Measurements from ENCODE around the gene FOLR1. TPM values are rescaled to one million over a fixed set of nuclear protein-coding genes. Genes with fewer than 3 reads are reported as not detected.

FOLR1 gene
- total and polyA plus RNA-seq, 10 of the 15 experiments (the other 5 are each of a cell fraction or from before 2014, with no cell fraction given) = not detected

- H4K20me1 ChIP-seq (ENCODE audit: control insufficient read depth, insufficient read depth) = no peaks in the 10 kb centered on the region; the same call in 1 of the 2 replicates
- ChIA-PET RAD21 (ENCODE audit: unreplicated experiment) (no interaction called here), POLR2A (no interaction called here), CTCF (interaction anchor here (0.9 kb wide), 1 partner anchor 187 kb away, joined by 5 read pairs; no protein-coding TSS in a partner anchor), SMC1A (ENCODE audit: uncharacterized antibody, unreplicated experiment) (no interaction called here)
- no peak for FAIRE-seq
- no peak overlapping the region for H3K27ac ChIP-seq (ENCODE audit: control insufficient read depth, insufficient read depth)
- no TSS peak for BruUV-seq (replicated peaks)
- in situ Hi-C loops (cut with MboI) (no loop called here), intact Hi-C loops (cut with micrococcal nuclease; ENCODE audit: unreplicated experiment) (no loop called here)
- H3K9ac ChIP-seq (ENCODE audit: control insufficient read depth, insufficient read depth, low read length) = no peak overlapping the region
- no peak for ATAC-seq
- no peaks in the 10 kb centered on the region for H3K79me2 ChIP-seq (ENCODE audit: control insufficient read depth, insufficient read depth, low read length)
- no peaks in the 10 kb centered on the region; a peak in 1 of 4 replicates for H3K36me3 ChIP-seq (ENCODE audit: control insufficient read depth in 2 of 2, insufficient read depth in 2 of 2, low read length in 1 of 2)
- H3K4me3 ChIP-seq = no peak overlapping the region
- no peak overlapping the region for H2AFZ ChIP-seq (ENCODE audit: control insufficient read depth, low read depth, low read length)
- H3K4me2 ChIP-seq (ENCODE audit: control insufficient read depth, insufficient read depth) = no peak overlapping the region
- no peak for DNase-seq (ENCODE audit: low read depth, low spot score)
- WGBS (ENCODE audit: insufficient coverage, insufficient replicate concordance, low lambda C conversion rate, missing lambda C conversion rate) = 62% methylated on average over 37 of the region's 58 CpGs
- H3K9me3 ChIP-seq (replicated peaks; ENCODE audit: control insufficient read depth, insufficient read depth, low read length) = no peaks in the 10 kb centered on the region; the same call in 2 of the 3 replicates
- no peak for TF ChIP-seq ZZZ3 (IDR thresholded peaks at IDR 0.05; ENCODE audit: control insufficient read depth, insufficient read length, low read depth)
- no peak for TF ChIP-seq EP300 (IDR thresholded peaks at IDR 0.05; ENCODE audit: borderline replicate concordance in 1 of 2, control insufficient read depth in 1 of 2, low read depth in 2 of 2, low read length in 2 of 2)
- no peak for TF ChIP-seq JUND (IDR thresholded peaks at IDR 0.05; ENCODE audit: low read depth, low read length)
- TF ChIP-seq IKZF2 (IDR thresholded peaks at IDR 0.05) = no peak
- no peak for TF ChIP-seq SRF (IDR thresholded peaks at IDR 0.05; ENCODE audit: low read depth in 2 of 2, low read length in 2 of 2)
- no peak for TF ChIP-seq ESRRA (IDR thresholded peaks at IDR 0.05; ENCODE audit: low read length)
- no peak for TF ChIP-seq ELK1 (IDR thresholded peaks at IDR 0.05; ENCODE audit: low read depth, low read length)
- no peak for TF ChIP-seq NBN (IDR thresholded peaks at IDR 0.05)
- TF ChIP-seq E2F8 (IDR thresholded peaks at IDR 0.05; ENCODE audit: low read depth, partially characterized antibody) = no peak
- no peak for TF ChIP-seq SMAD5 (IDR thresholded peaks at IDR 0.05; ENCODE audit: low read depth)
- no peak for TF ChIP-seq TCF7 (IDR thresholded peaks at IDR 0.05; ENCODE audit: borderline replicate concordance)
- TF ChIP-seq HDGF (IDR thresholded peaks at IDR 0.05) = no peak
- TF ChIP-seq IKZF1 (conservative IDR thresholded peaks at IDR 0.05) = no peak
- TF ChIP-seq POLR2A (IDR thresholded peaks at IDR 0.05; ENCODE audit: low read depth, low read length) = no peak
- TF ChIP-seq MTA2 (IDR thresholded peaks at IDR 0.05; ENCODE audit: low read depth) = no peak
- peaks cover 4% of the 10 kb centered on the region for H3K4me1 ChIP-seq (ENCODE audit: control insufficient read depth, insufficient read depth, low read length)
- H3K27me3 ChIP-seq (replicated peaks in 1 of 2; ENCODE audit: control insufficient read depth in 2 of 2, insufficient read depth in 2 of 2, low read length in 1 of 2) = peaks cover 11 to 30% of the 10 kb centered on the region in 2 experiments; a peak in 3 of 4 replicates
These were observed 51.5 kb downstream of the FOLR1 start for GRCh38 chr11:72243173-72244059.
